ENCODE measurements around the gene TIMELESS.

- no peak for TF ChIP-seq POLR2A (IDR thresholded peaks at IDR 0.05; ENCODE audit: low read length)
- TF ChIP-seq CTCF (IDR thresholded peaks at IDR 0.05): no peak
- TF ChIP-seq CHD4 (IDR thresholded peaks at IDR 0.05; ENCODE audit: borderline replicate concordance): no peak
- TF ChIP-seq ELK1 (IDR thresholded peaks at IDR 0.05; ENCODE audit: low read depth, low read length): no peak
- TF ChIP-seq REST (IDR thresholded peaks at IDR 0.05): no peak
- TF ChIP-seq FOXS1 (CRISPR knock-in tag; IDR thresholded peaks at IDR 0.05): no peak
- TF ChIP-seq MAX (IDR thresholded peaks at IDR 0.05): no peak
- no peak for TF ChIP-seq PBX3 (IDR thresholded peaks at IDR 0.05)
- no peak for TF ChIP-seq KDM1A (IDR thresholded peaks at IDR 0.05; ENCODE audit: low read depth)
- no peak for TF ChIP-seq EP300 (IDR thresholded peaks at IDR 0.05)
- no peak for TF ChIP-seq RFX5 (IDR thresholded peaks at IDR 0.05)
- no peak for TF ChIP-seq E2F6 (IDR thresholded peaks at IDR 0.05; ENCODE audit: borderline replicate concordance, low read depth)
- TF ChIP-seq NFE2L2 (conservative IDR thresholded peaks at IDR 0.05; ENCODE audit: low read length): no peak
These were observed 28.8 kb downstream of the TIMELESS start for GRCh38 chr12:56420411-56420810.

All from A549 (cell line).